ENCODE results near the gene CCDC88B.

- TF ChIP-seq NRF1 (IDR thresholded peaks at IDR 0.05; ENCODE audit: low read depth, low read length) (no peak), EZH2 (IDR thresholded peaks at IDR 0.05; ENCODE audit: low read depth, low read length, severe bottlenecking) (no peak), GABPA (IDR thresholded peaks at IDR 0.05; ENCODE audit: borderline replicate concordance, insufficient read depth, low read length) (no peak), JUND (IDR thresholded peaks at IDR 0.05; ENCODE audit: low read length) (no peak), MAFK (IDR thresholded peaks at IDR 0.05; ENCODE audit: low read depth, low read length) (no peak), RBBP5 (IDR thresholded peaks at IDR 0.05; ENCODE audit: borderline replicate concordance, low read depth, low read length) (no peak), POLR2AphosphoS5 (IDR thresholded peaks at IDR 0.05; ENCODE audit: low read depth, low read length) (no peak), CTCF (IDR thresholded peaks at IDR 0.05; ENCODE audit: control extremely low read depth in 1 of 3, insufficient read depth in 1 of 3, low read depth in 1 of 3, low read length in 3 of 3) (no peak), MAX (IDR thresholded peaks at IDR 0.05) (no peak), POLR2A (IDR thresholded peaks at IDR 0.05; ENCODE audit: control extremely low read depth in 1 of 2, low read depth in 2 of 2, low read length in 2 of 2) (no peak)
Observed at GRCh38 chr11:64378335-64378880, 38.4 kb downstream of the CCDC88B start.

Data from H1 (cell line).